Adrenal gland (tissue), 5 donors: ENCODE data around the gene EDEM3.

Source experiments
- POLR2A ChIP-seq, 2 donors: fragments of 450-650 bp; IDR thresholded peaks; one replicate each; pipeline ENCODE4 v1.6.1; 2017; ENCODE audit warnings: antibody characterized with exemption in 2 of 2, mild to moderate bottlenecking in 2 of 2, moderate library complexity in 1 of 2
- TF ChIP-seq, protein P1 (sequence below), 6 experiments: fragments of 450-650 bp in 4 of 6; fragments of 200-600 bp in 2 of 6; sonication (generic) in 1 of 6; IDR thresholded peaks; 1 replicate in 5 of 6; 2 replicates in 1 of 6; pipeline versions ENCODE4 v1.5.1 to v1.8.0; 2016 to 2021; ENCODE audit warnings: antibody characterized with exemption in 6 of 6, mild to moderate bottlenecking in 2 of 6, moderate library complexity in 1 of 6
- donor health status: DM: no; HTN: no; CAD: no.

DNA sequence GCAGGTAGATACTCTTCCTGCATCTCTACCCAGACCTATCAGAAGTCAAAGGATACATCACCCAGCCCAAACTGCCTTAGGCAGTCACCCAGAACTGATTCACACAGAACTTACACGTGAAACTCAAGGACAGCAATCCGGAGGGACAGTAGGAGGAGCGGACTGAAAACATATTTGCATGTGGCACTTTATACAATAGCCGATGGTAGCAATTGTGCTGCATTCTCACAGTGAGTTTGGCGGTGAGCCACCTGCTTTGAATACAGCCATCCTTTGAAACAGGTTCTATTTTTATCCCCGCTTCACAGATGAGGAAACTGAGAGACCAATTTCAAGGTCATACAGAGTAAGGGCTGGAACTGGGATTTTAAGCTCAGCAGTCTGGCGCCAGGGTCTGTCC lies 69.5 kb downstream of the EDEM3 start:
- TF ChIP-seq, protein P1, sequence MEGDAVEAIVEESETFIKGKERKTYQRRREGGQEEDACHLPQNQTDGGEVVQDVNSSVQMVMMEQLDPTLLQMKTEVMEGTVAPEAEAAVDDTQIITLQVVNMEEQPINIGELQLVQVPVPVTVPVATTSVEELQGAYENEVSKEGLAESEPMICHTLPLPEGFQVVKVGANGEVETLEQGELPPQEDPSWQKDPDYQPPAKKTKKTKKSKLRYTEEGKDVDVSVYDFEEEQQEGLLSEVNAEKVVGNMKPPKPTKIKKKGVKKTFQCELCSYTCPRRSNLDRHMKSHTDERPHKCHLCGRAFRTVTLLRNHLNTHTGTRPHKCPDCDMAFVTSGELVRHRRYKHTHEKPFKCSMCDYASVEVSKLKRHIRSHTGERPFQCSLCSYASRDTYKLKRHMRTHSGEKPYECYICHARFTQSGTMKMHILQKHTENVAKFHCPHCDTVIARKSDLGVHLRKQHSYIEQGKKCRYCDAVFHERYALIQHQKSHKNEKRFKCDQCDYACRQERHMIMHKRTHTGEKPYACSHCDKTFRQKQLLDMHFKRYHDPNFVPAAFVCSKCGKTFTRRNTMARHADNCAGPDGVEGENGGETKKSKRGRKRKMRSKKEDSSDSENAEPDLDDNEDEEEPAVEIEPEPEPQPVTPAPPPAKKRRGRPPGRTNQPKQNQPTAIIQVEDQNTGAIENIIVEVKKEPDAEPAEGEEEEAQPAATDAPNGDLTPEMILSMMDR (IDR thresholded peaks at IDR 0.05) = no peak
- no peak for TF ChIP-seq POLR2A (IDR thresholded peaks at IDR 0.05)
